Heart right ventricle (tissue), 16 donors: Measurements from ENCODE around the gene KCNK18. TPM values are rescaled to one million over a fixed set of nuclear protein-coding genes. Genes with fewer than 3 reads are reported as not detected.

Source experiments
- ATAC-seq, 8 donors: fragments of 200-7000 bp; cut with Tn5 transposase; one replicate each; pipeline ENCODE4 v1.9.1; 2020; ENCODE audit warnings: mild to moderate bottlenecking in 8 of 8, moderate library complexity in 8 of 8, moderate number of reproducible peaks in 1 of 8
- DNase-seq, 2 donors: peaks; one replicate each; pipeline ENCODE4 v3.0.0-alpha.2; 2020
- H3K27ac ChIP-seq, 10 donors: fragments of 200-600 bp; sonication (generic) in 2 of 10; one replicate each; pipeline versions ENCODE4 v1.5.0 to v1.8.0; 2020 to 2022; ENCODE audit warnings: mild to moderate bottlenecking in 3 of 10
- H3K27me3 ChIP-seq, 7 donors: fragments of 200-600 bp; one replicate each; pipeline ENCODE4 v1.8.0; 2021 to 2022; ENCODE audit warnings: mild to moderate bottlenecking in 2 of 7
- H3K36me3 ChIP-seq, 9 donors: fragments of 200-600 bp; sonication (generic) in 1 of 9; one replicate each; pipeline versions ENCODE4 v1.5.0 to v1.8.0; 2020 to 2022; ENCODE audit warnings: mild to moderate bottlenecking in 2 of 9
- H3K4me1 ChIP-seq, 9 donors: fragments of 200-600 bp; sonication (generic) in 1 of 9; one replicate each; pipeline versions ENCODE4 v1.5.0 to v1.8.0; 2020 to 2022; ENCODE audit warnings: mild to moderate bottlenecking in 4 of 9
- H3K4me3 ChIP-seq, 10 donors: fragments of 200-600 bp; sonication (generic) in 2 of 10; one replicate each; pipeline versions ENCODE4 v1.5.0 to v1.8.0; 2020 to 2022; ENCODE audit warnings: mild to moderate bottlenecking in 7 of 10, moderate library complexity in 2 of 10
- H3K9me3 ChIP-seq, 11 donors: fragments of 200-600 bp in 10 of 11; sonication (generic) in 2 of 11; one replicate each; pipeline versions ENCODE4 v1.5.0 to v1.8.0; 2013 to 2022; ENCODE audit warnings: mild to moderate bottlenecking in 2 of 11, control low read depth in 1 of 11, moderate library complexity in 1 of 11
- CTCF ChIP-seq, 9 donors: fragments of 200-600 bp; sonication (generic) in 2 of 9; IDR thresholded peaks; one replicate each; pipeline versions ENCODE4 v1.5.0 to v1.8.0; 2021 to 2022; ENCODE audit warnings: antibody characterized with exemption in 9 of 9, mild to moderate bottlenecking in 5 of 9, moderate library complexity in 1 of 9
- WGBS, 2 donors: extraction: QIAGEN DNeasy Blood & Tissue Kit; methylation state at CpG; one replicate each; pipeline ENCODE4 v1.1.7; 2013; ENCODE audit warnings: inconsistent platforms in 1 of 2; 5-methylcytosine and 5-hydroxymethylcytosine counted together
- intact Hi-C, 10 donors: fragments of 100-400 bp; cut with DNase I; formaldehyde crosslinking; loops; one replicate each; pipeline versions ENCODE4 v1.11.1 to v1.14.2; 2022
- polyA plus RNA-seq, 2 donors: library from polyadenylated mRNA; stranded (reverse); fragments of 200-250 nt; gene quantifications; one replicate each; pipeline ENCODE4 v1.2.3, GENCODE V29; 2013
- total RNA-seq, 10 donors: library from RNA; stranded (reverse); fragmentation: NEBNext Ultra II Directional in 3 of 10; extraction: Animal tissue kit (Norgen Biotek cat#: 25700) in 3 of 10; gene quantifications; one replicate each; pipeline versions ENCODE4 v1.2.1 to v1.2.4, GENCODE V29; 2021 to 2023
- donor health status: Arrhythmogenic right ventricular cardiomyopathy.
- donor health status: ischemic (EF 13 %, LVEDD 7.1; RV severe dilation, severe dysfunction).
- donor health status: healthy with polysubstance abuse.
- donor health status: DM: no; HTN: yes; CAD: no.
- donor health status: DM: no; HTN: no; CAD: no.
- donor health status: ischemic (EF 25% LVEDD 6.9; RV normal size, moderate dysfunction).
- donor health status: ischemic (EF 25% LVEDD 5.7; RV mildly dilated, moderate dysfunction).
- donor health status: healthy.
- donor health status: DM: yes; HTN: yes; CAD: no.
- donor health status: Ischemic cardiomyopathy.
- donor health status: ischemic (EF 35%, LVEDD 5.7; RV mildly dilated, moderate dysfunction).
- donor health status: nonischemic (EF 11% LVEDD 7.7; RV severe dilation, severe dysfunction).
- donor health status: DM: yes; HTN: yes; CAD: no.
- donor health status: PGD.
- donor health status: ischemic (EF 29% LVEDD 5.4; RV normal size, mild dysfunction).
- donor health status: nonischemic (EF 23%, LVEDD 6.1; RV moderate dilation, normal function).

KCNK18 gene
- total and polyA plus RNA-seq, 12 donors = not detected

- peaks cover 0 to 21% (median 16%) of the 10 kb centered on the region in 9 donors for H3K4me1 ChIP-seq
- no peak overlapping the region for H3K27ac ChIP-seq
- TF ChIP-seq CTCF (IDR thresholded peaks at IDR 0.05) = no peak
- no peaks in the 10 kb centered on the region for H3K36me3 ChIP-seq
- peaks cover 28 to 100% (median 100%) of the 10 kb centered on the region in 7 donors for H3K27me3 ChIP-seq
- ATAC-seq (no peak), DNase-seq (no peak)
- intact Hi-C loops = no loop called here
- WGBS, 2 donors = 2 to 4% methylated on average over 6 of the region's 6 CpGs
- no peaks in the 10 kb centered on the region for H3K9me3 ChIP-seq
- no peak overlapping the region for H3K4me3 ChIP-seq
Measured at GRCh38 chr10:117159390-117159789, 37.9 kb upstream of the KCNK18 start.

- no peaks in the 10 kb centered on the region for H3K36me3 ChIP-seq
- H3K27me3 ChIP-seq = peaks cover 33 to 100% (median 100%) of the 10 kb centered on the region in 7 donors
- H3K9me3 ChIP-seq = no peaks in the 10 kb centered on the region
- no peak overlapping the region for H3K4me3 ChIP-seq
- DNase-seq = no peak
- H3K27ac ChIP-seq = no peak overlapping the region
- intact Hi-C loops = loop anchor here in 1 of 10 donors (10.0 kb wide), 1 partner anchor 476 kb away; no protein-coding TSS in a partner anchor
- ATAC-seq = no peak
- TF ChIP-seq CTCF (IDR thresholded peaks at IDR 0.05) = no peak
- 4 to 7% methylated on average over 5 of the region's 5 CpGs for WGBS, 2 donors
- peaks cover 0 to 32% (median 25%) of the 10 kb centered on the region in 9 donors for H3K4me1 ChIP-seq
Measured at GRCh38 chr10:117160567-117160966, 36.7 kb upstream of the KCNK18 start.

GRCh38 chr10:117161386-117162033 is 35.8 kb upstream of the KCNK18 start:
- Histone ChIP-seq H3K27ac (no peak overlapping the region), H3K4me3 (no peak overlapping the region), H3K36me3 (no peaks in the 10 kb centered on the region), H3K4me1 (peaks cover 0 to 41% (median 32%) of the 10 kb centered on the region in 9 donors), H3K9me3 (no peaks in the 10 kb centered on the region), H3K27me3 (peaks cover 42 to 100% (median 100%) of the 10 kb centered on the region in 7 donors)
- no peak for ATAC-seq
- no peak for TF ChIP-seq CTCF (IDR thresholded peaks at IDR 0.05)
- WGBS, 2 donors = 8 to 11% methylated on average over 6 of the region's 6 CpGs
- DNase-seq = no peak
- intact Hi-C loops = loop anchor here in 1 of 10 donors (10.0 kb wide), 1 partner anchor 477 kb away; no protein-coding TSS in a partner anchor

GRCh38 chr10:117162093-117163060 is 34.9 kb upstream of the KCNK18 start:
- intact Hi-C loops = loop anchor here in 1 of 10 donors (10.0 kb wide), 1 partner anchor 478 kb away; no protein-coding TSS in a partner anchor
- ATAC-seq = peak in 1 of 8 donors; percentile 8
- peak overlapping the region in 5 of 10 donors; percentile 9 to 19 (median 16) for H3K4me3 ChIP-seq
- H3K9me3 ChIP-seq = no peaks in the 10 kb centered on the region
- 2 to 3% methylated on average over 39 of the region's 39 CpGs for WGBS, 2 donors
- peaks cover 0 to 42% (median 32%) of the 10 kb centered on the region in 9 donors for H3K4me1 ChIP-seq
- no peak for TF ChIP-seq CTCF (IDR thresholded peaks at IDR 0.05)
- DNase-seq = no peak
- no peaks in the 10 kb centered on the region for H3K36me3 ChIP-seq
- H3K27me3 ChIP-seq = peaks cover 51 to 100% (median 100%) of the 10 kb centered on the region in 7 donors
- no peak overlapping the region for H3K27ac ChIP-seq
